Lower lobe of right lung (tissue), 2 donors: ENCODE results near the gene SH3GL3. TPM values are rescaled to one million over a fixed set of nuclear protein-coding genes. Genes with fewer than 3 reads are reported as not detected.
A peak's percentile ranks its signal among the peaks of the same experiment; 100 is the strongest.

ENCODE experiments used
- ATAC-seq, 2 donors: fragments of 200-7000 bp; cut with Tn5 transposase; one replicate each; pipeline ENCODE4 v1.9.1; 2020 to 2022; ENCODE audit warnings: mild to moderate bottlenecking in 2 of 2, moderate library complexity in 2 of 2
- DNase-seq: peaks from one replicate; pipeline ENCODE4 v3.0.0-alpha.2; 2020
- H3K27ac ChIP-seq: fragments of 200-600 bp; one replicate; pipeline ENCODE4 v1.8.0; 2022
- H3K27me3 ChIP-seq: fragments of 200-600 bp; one replicate; pipeline ENCODE4 v1.8.0; 2022; ENCODE audit warnings: low read depth
- H3K36me3 ChIP-seq: fragments of 200-600 bp; one replicate; pipeline ENCODE4 v1.8.0; 2022; ENCODE audit warnings: mild to moderate bottlenecking
- H3K4me1 ChIP-seq: fragments of 200-600 bp; one replicate; pipeline ENCODE4 v1.8.0; 2022
- H3K4me3 ChIP-seq: fragments of 200-600 bp; one replicate; pipeline ENCODE4 v1.8.0; 2022; ENCODE audit warnings: mild to moderate bottlenecking
- H3K9me3 ChIP-seq: fragments of 200-600 bp; one replicate; pipeline ENCODE4 v1.8.0; 2022
- CTCF ChIP-seq: fragments of 200-600 bp; IDR thresholded peaks from one replicate; pipeline ENCODE4 v1.8.0; 2022; ENCODE audit warnings: antibody characterized with exemption, mild to moderate bottlenecking
- intact Hi-C: fragments of 100-400 bp; cut with DNase I; formaldehyde crosslinking; loops from one replicate; pipeline ENCODE4 v1.11.0; 2022
- total RNA-seq: library from RNA; stranded (reverse); fragmentation: NEBNext Ultra II Directional; extraction: Animal tissue kit (Norgen Biotek cat#: 25700); gene quantifications from one replicate; pipeline ENCODE4 v1.2.1, GENCODE V29; 2021
- donor health status: DM: no; HTN: yes; CAD: no; lungs with severe emphysema.

SH3GL3 gene
- total RNA-seq, 1 donor from 2014 or later: 2.6 TPM

GRCh38 chr15:83538682-83539081, 91.5 kb downstream of the SH3GL3 start:
- intact Hi-C loops: no loop called here
- Histone ChIP-seq H3K4me1 (no peaks in the 10 kb centered on the region), H3K36me3 (no peaks in the 10 kb centered on the region), H3K4me3 (no peak overlapping the region), H3K27ac (no peak overlapping the region), H3K9me3 (no peaks in the 10 kb centered on the region), H3K27me3 (no peaks in the 10 kb centered on the region)
- no peak for DNase-seq
- no peak for TF ChIP-seq CTCF
- ATAC-seq: no peak

- intact Hi-C loops: no loop called here
- Histone ChIP-seq H3K9me3 (no peaks in the 10 kb centered on the region), H3K27ac (no peak overlapping the region), H3K4me3 (no peak overlapping the region), H3K4me1 (no peaks in the 10 kb centered on the region), H3K36me3 (no peaks in the 10 kb centered on the region), H3K27me3 (no peaks in the 10 kb centered on the region)
- TF ChIP-seq CTCF: no peak
- ATAC-seq (peak; percentile 49 to 62), DNase-seq (no peak)
These were observed 98.8 kb downstream of the SH3GL3 start for GRCh38 chr15:83545804-83546511.

GRCh38 chr15:83546512-83546888, 99.4 kb downstream of the SH3GL3 start:
- Histone ChIP-seq H3K27ac (no peak overlapping the region), H3K4me3 (no peak overlapping the region), H3K27me3 (no peaks in the 10 kb centered on the region), H3K4me1 (no peaks in the 10 kb centered on the region), H3K36me3 (no peaks in the 10 kb centered on the region), H3K9me3 (no peaks in the 10 kb centered on the region)
- ATAC-seq (no peak), DNase-seq (no peak)
- intact Hi-C loops: no loop called here
- no peak for TF ChIP-seq CTCF

GRCh38 chr15:83547168-83547567, 100.0 kb downstream of the SH3GL3 start:
- ATAC-seq: no peak
- Histone ChIP-seq H3K36me3 (no peaks in the 10 kb centered on the region), H3K4me1 (no peaks in the 10 kb centered on the region), H3K27ac (no peak overlapping the region), H3K27me3 (no peaks in the 10 kb centered on the region), H3K9me3 (no peaks in the 10 kb centered on the region), H3K4me3 (no peak overlapping the region)
- no peak for DNase-seq
- TF ChIP-seq CTCF: no peak
- intact Hi-C loops: no loop called here

GRCh38 chr15:83549623-83550022, 102.5 kb downstream of the SH3GL3 start:
- peak in 1 of 2 donors; percentile 29 for ATAC-seq
- H3K4me1 ChIP-seq: no peaks in the 10 kb centered on the region
- intact Hi-C loops: loop anchor here (10.0 kb wide), 1 partner anchor 115 kb away; no protein-coding TSS in a partner anchor
- no peaks in the 10 kb centered on the region for H3K27me3 ChIP-seq
- no peak for TF ChIP-seq CTCF
- H3K27ac ChIP-seq: no peak overlapping the region
- H3K9me3 ChIP-seq: no peaks in the 10 kb centered on the region
- no peak overlapping the region for H3K4me3 ChIP-seq
- H3K36me3 ChIP-seq: no peaks in the 10 kb centered on the region
- DNase-seq: no peak
